ENCODE data around the gene C8G. TPM values are rescaled to one million over a fixed set of nuclear protein-coding genes. Genes with fewer than 3 reads are reported as not detected.
A peak's percentile ranks its signal among the peaks of the same experiment; 100 is the strongest.

The C8G gene
- total RNA-seq: 0.51 and 0.77 TPM in 2 replicates

GRCh38 chr9:136944519-136945332 is at the start of gene C8G, which contains the start of gene FBXW5:
Gene C8G (plus strand): TSS chr9:136945243. CDS start chr9:136945321, 78 bp downstream.
Gene FBXW5 (minus strand): TSS chr9:136944738. CDS start chr9:136944083, 655 bp downstream.
- peak; percentile 81 to 93 for DNase-seq (ENCODE audit: low read depth in 2 of 2)

- DNase-seq (ENCODE audit: low read depth in 2 of 2): no peak
Observed at GRCh38 chr9:136896027-136896426, 49.0 kb upstream of the C8G start.

GRCh38 chr9:136898483-136899100 is 46.5 kb upstream of the C8G start:
- DNase-seq (ENCODE audit: low read depth in 2 of 2): no peak

GRCh38 chr9:136899196-136899595 is 45.8 kb upstream of the C8G start:
- no peak for DNase-seq (ENCODE audit: low read depth in 2 of 2)

GRCh38 chr9:136900556-136900955 is 44.5 kb upstream of the C8G start:
- no peak for DNase-seq (ENCODE audit: low read depth in 2 of 2)

GRCh38 chr9:136900988-136901515 is 44.0 kb upstream of the C8G start:
- peak in 1 of 2 donors; percentile 87 for DNase-seq (ENCODE audit: low read depth in 2 of 2)

GRCh38 chr9:136901516-136902258 is 43.4 kb upstream of the C8G start:
- DNase-seq (ENCODE audit: low read depth in 2 of 2): peak in 1 of 2 donors; percentile 92

- peak; percentile 87 to 94 for DNase-seq (ENCODE audit: low read depth in 2 of 2)
Observed at GRCh38 chr9:136902259-136902821, 42.7 kb upstream of the C8G start.

GRCh38 chr9:136903041-136903554 is 41.9 kb upstream of the C8G start:
- peak in 1 of 2 donors; percentile 72 for DNase-seq (ENCODE audit: low read depth in 2 of 2)

GRCh38 chr9:136906266-136906665 is 38.8 kb upstream of the C8G start:
- no peak for DNase-seq (ENCODE audit: low read depth in 2 of 2)

- no peak for DNase-seq (ENCODE audit: low read depth in 2 of 2)
Observed at GRCh38 chr9:136907011-136907914, 37.8 kb upstream of the C8G start.

GRCh38 chr9:136910197-136910900 is 34.7 kb upstream of the C8G start:
- DNase-seq (ENCODE audit: low read depth in 2 of 2): no peak

GRCh38 chr9:136910901-136911245 is 34.2 kb upstream of the C8G start:
- DNase-seq (ENCODE audit: low read depth in 2 of 2): no peak

- DNase-seq (ENCODE audit: low read depth in 2 of 2): no peak
Observed at GRCh38 chr9:136913701-136914438, 31.2 kb upstream of the C8G start.

GRCh38 chr9:136915632-136916329 is 29.3 kb upstream of the C8G start:
- no peak for DNase-seq (ENCODE audit: low read depth in 2 of 2)

GRCh38 chr9:136916330-136917184 is 28.5 kb upstream of the C8G start:
- DNase-seq (ENCODE audit: low read depth in 2 of 2): no peak

- DNase-seq (ENCODE audit: low read depth in 2 of 2): no peak
Observed at GRCh38 chr9:136917902-136918301, 27.1 kb upstream of the C8G start.

Measured in dermis microvascular lymphatic vessel endothelial cell (primary cell).